HG03280 (cell line): ENCODE data around the gene NEK4.

Experiments
- ATAC-seq: cut with Tn5 transposase; IDR thresholded peaks from one replicate; pipeline ENCODE4 v1.9.1; 2021; ENCODE audit warnings: mild to moderate bottlenecking, moderate library complexity; ENCODE audit not compliant: unreplicated experiment

Gene NEK4

GRCh38 chr3:52770496-52771333 lies at the start of gene NEK4:
Gene NEK4 (minus strand): TSS chr3:52770940. CDS start chr3:52770746, 194 bp downstream.
- peak; percentile 92 for ATAC-seq

GRCh38 chr3:52819936-52820335 lies 49.2 kb upstream of the NEK4 start:
- no peak for ATAC-seq

- no peak for ATAC-seq
These were observed 47.1 kb upstream of the NEK4 start for GRCh38 chr3:52817860-52818259.

GRCh38 chr3:52817221-52817620 lies 46.5 kb upstream of the NEK4 start:
- no peak for ATAC-seq

GRCh38 chr3:52816654-52817053 lies 45.9 kb upstream of the NEK4 start:
- no peak for ATAC-seq

- ATAC-seq = no peak
These were observed 45.5 kb upstream of the NEK4 start for GRCh38 chr3:52816199-52816598.

- no peak for ATAC-seq
These were observed 43.1 kb upstream of the NEK4 start for GRCh38 chr3:52813810-52814209.

GRCh38 chr3:52811452-52812011 lies 40.8 kb upstream of the NEK4 start:
- ATAC-seq = no peak

GRCh38 chr3:52810923-52811322 lies 40.2 kb upstream of the NEK4 start:
- no peak for ATAC-seq

- ATAC-seq = no peak
These were observed 39.1 kb upstream of the NEK4 start for GRCh38 chr3:52809662-52810377.

- ATAC-seq = no peak
These were observed 38.4 kb upstream of the NEK4 start for GRCh38 chr3:52809149-52809548.

- no peak for ATAC-seq
These were observed 34.7 kb upstream of the NEK4 start for GRCh38 chr3:52805270-52806039.

GRCh38 chr3:52801839-52802238 lies 31.1 kb upstream of the NEK4 start:
- no peak for ATAC-seq

- no peak for ATAC-seq
These were observed 29.3 kb upstream of the NEK4 start for GRCh38 chr3:52800079-52800478.

GRCh38 chr3:52798978-52799476 lies 28.3 kb upstream of the NEK4 start:
- no peak for ATAC-seq

- ATAC-seq = no peak
These were observed 27.7 kb upstream of the NEK4 start for GRCh38 chr3:52798376-52798977.

- ATAC-seq = no peak
These were observed 25.7 kb upstream of the NEK4 start for GRCh38 chr3:52796411-52796810.

GRCh38 chr3:52795298-52795900 lies 24.7 kb upstream of the NEK4 start:
- no peak for ATAC-seq

GRCh38 chr3:52794612-52795099 lies 23.9 kb upstream of the NEK4 start, which contains the start of gene ITIH3:
Gene ITIH3 (plus strand): TSS chr3:52794796. CDS start chr3:52794804, 8 bp downstream.
- no peak for ATAC-seq
